K562 treated with DMSO at 1 percent for 24 hours (cell line): Measurements from ENCODE around the gene AMY2A. TPM values are rescaled to one million over a fixed set of nuclear protein-coding genes. Genes with fewer than 3 reads are reported as not detected.

Source experiments
- total RNA-seq: library from RNA; unstranded; fragments of 300-600 nt; gene quantifications from 2 replicates; pipeline ENCODE4 v1.2.3, GENCODE V29; 2022; ENCODE audit warnings: low read depth; ENCODE audit not compliant: insufficient read depth

Gene AMY2A
- not detected in 2 replicates for total RNA-seq

DNA sequence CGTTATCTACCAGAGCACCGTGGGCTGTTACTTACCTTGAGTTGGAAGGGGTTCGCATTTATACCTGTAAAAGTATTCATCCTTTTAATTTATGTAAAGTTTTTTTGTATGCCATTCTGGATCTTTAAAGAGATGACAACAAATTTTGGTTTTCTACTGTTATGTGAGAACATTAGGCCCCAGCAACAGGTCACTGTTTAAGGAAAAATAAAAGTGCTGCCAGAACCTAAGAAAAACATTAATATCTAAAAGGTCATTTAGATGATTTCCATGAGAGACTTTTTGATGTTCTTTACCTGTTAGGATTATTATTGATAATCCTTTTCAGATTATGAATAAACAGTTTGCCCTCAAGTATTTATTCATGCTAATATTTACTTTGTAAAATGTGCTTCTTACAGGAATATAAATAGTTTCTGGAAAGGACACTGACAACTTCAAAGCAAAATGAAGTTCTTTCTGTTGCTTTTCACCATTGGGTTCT is at the start of gene AMY2A:
Gene AMY2A, plus strand, starts transcription at position 434 of the 484 bp plus-strand sequence. Its CDS starts 14 bp downstream, at position 448.

DNA sequence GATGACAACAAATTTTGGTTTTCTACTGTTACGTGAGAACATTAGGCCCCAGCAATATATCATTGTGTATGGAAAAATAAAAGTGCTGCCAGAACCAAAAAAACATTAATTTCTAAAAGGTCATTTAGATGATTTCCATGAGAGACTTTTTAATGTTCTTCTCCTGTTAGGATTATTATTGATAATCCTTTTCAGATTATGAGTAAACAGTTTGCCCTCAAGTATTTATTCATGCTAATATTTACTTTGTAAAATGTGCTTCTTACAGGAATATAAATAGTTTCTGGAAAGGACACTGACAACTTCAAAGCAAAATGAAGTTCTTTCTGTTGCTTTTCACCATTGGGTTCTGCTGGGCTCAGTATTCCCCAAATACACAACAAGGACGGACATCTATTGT is 45.9 kb upstream of the AMY2A start, which contains the start of gene AMY2B:
Gene AMY2B, plus strand, starts transcription at position 301 of the 400 bp plus-strand sequence. Its CDS starts 14 bp downstream, at position 315.

GRCh38 chr1:103655460-103655859 is 38.2 kb downstream of the AMY2A start, which contains the start of gene AMY1A:
Gene AMY1A (plus strand): TSS chr1:103655760. CDS start chr1:103656331, 571 bp downstream.

Other genes starting within 250 kb of the AMY2A start
- gene RNPC3, start 91.7 kb upstream of the AMY2A start, total RNA-seq: 5.3 and 11.5 TPM in 2 replicates
- 0.51 and 0.81 TPM in 2 replicates for gene AMY2B, start 45.8 kb upstream of the AMY2A start, total RNA-seq
- gene AMY1A, start 38.3 kb downstream of the AMY2A start, total RNA-seq: not detected in 2 replicates
- gene AMY1B, start 78.8 kb downstream of the AMY2A start, total RNA-seq: not detected in 2 replicates
- not detected in 2 replicates for gene AMY1C, start 132.5 kb downstream of the AMY2A start, total RNA-seq